ENCODE results near the gene DPH7.
"Not testable (repeated sequence)": the region's sequence is repeated elsewhere in the genome, so short reads cannot be mapped to it uniquely, and the experiment has no call there.

DPH7 gene

GRCh38 chr9:137536594-137537131, 42.1 kb downstream of the DPH7 start:
- no CpG with 5 or more reads among the region's 16 CpGs for WGBS (ENCODE audit: extremely low coverage, insufficient coverage, low lambda C conversion rate)
- H3K9ac ChIP-seq (ENCODE audit: low read length); H3K79me1 ChIP-seq (ENCODE audit: low read length); H3K23ac ChIP-seq (ENCODE audit: low read length); H2BK5ac ChIP-seq (ENCODE audit: low read length); H3K4me1 ChIP-seq (ENCODE audit: control insufficient read depth, low read depth, low read length); H2AK5ac ChIP-seq (ENCODE audit: low read length); H3K4me2 ChIP-seq (ENCODE audit: low read length); H4K8ac ChIP-seq (ENCODE audit: low read depth, low read length); H3K27me3 ChIP-seq (ENCODE audit: insufficient read depth, low read length, poor library complexity); H2BK15ac ChIP-seq (replicated peaks; ENCODE audit: low read depth); H3K36me3 ChIP-seq (ENCODE audit: control insufficient read depth, insufficient read depth, low read length); DNase-seq; H3K79me2 ChIP-seq (ENCODE audit: control insufficient read depth, insufficient read depth, low read length); H3K56ac ChIP-seq (ENCODE audit: low read length); H3K18ac ChIP-seq (ENCODE audit: low read length); H3K27ac ChIP-seq (ENCODE audit: low read depth, low read length); H4K5ac ChIP-seq (ENCODE audit: low read length); H3K4me3 ChIP-seq (ENCODE audit: low read length); H2BK120ac ChIP-seq (ENCODE audit: low read depth, low read length); H3K4ac ChIP-seq (ENCODE audit: low read depth, low read length): not testable (repeated sequence)

GRCh38 chr9:137535120-137535428, 43.7 kb downstream of the DPH7 start:
- H3K4me2 ChIP-seq (ENCODE audit: low read length), result no peak overlapping the region
- no peak overlapping the region for H4K8ac ChIP-seq (ENCODE audit: low read depth, low read length)
- H2BK120ac ChIP-seq (ENCODE audit: low read depth, low read length), result no peak overlapping the region
- no peak overlapping the region for H2AK5ac ChIP-seq (ENCODE audit: low read length)
- no peak overlapping the region for H3K4me3 ChIP-seq (ENCODE audit: low read length)
- H3K9ac ChIP-seq (ENCODE audit: low read length), result no peak overlapping the region
- no peak overlapping the region for H2BK15ac ChIP-seq (replicated peaks; ENCODE audit: low read depth)
- H4K5ac ChIP-seq (ENCODE audit: low read length), result no peak overlapping the region
- H3K36me3 ChIP-seq (ENCODE audit: control insufficient read depth, insufficient read depth, low read length), result no peaks in the 10 kb centered on the region
- no peaks in the 10 kb centered on the region for H3K4me1 ChIP-seq (ENCODE audit: control insufficient read depth, low read depth, low read length)
- H3K27me3 ChIP-seq (ENCODE audit: insufficient read depth, low read length, poor library complexity), result no peaks in the 10 kb centered on the region
- no peak overlapping the region for H3K18ac ChIP-seq (ENCODE audit: low read length)
- no peak overlapping the region for H3K27ac ChIP-seq (ENCODE audit: low read depth, low read length)
- no peaks in the 10 kb centered on the region for H3K79me1 ChIP-seq (ENCODE audit: low read length)
- no peak overlapping the region for H3K56ac ChIP-seq (ENCODE audit: low read length)
- no peak overlapping the region for H3K4ac ChIP-seq (ENCODE audit: low read depth, low read length)
- H3K79me2 ChIP-seq (ENCODE audit: control insufficient read depth, insufficient read depth, low read length), result no peaks in the 10 kb centered on the region
- no peak overlapping the region for H2BK5ac ChIP-seq (ENCODE audit: low read length)
- no peak for DNase-seq
- H3K23ac ChIP-seq (ENCODE audit: low read length), result no peak overlapping the region

- H3K9ac ChIP-seq (ENCODE audit: low read length), result no peak overlapping the region
- H2BK15ac ChIP-seq (replicated peaks; ENCODE audit: low read depth), result no peak overlapping the region
- DNase-seq, result peak; percentile 86
- no peak overlapping the region for H2AK5ac ChIP-seq (ENCODE audit: low read length)
- no peak overlapping the region for H3K18ac ChIP-seq (ENCODE audit: low read length)
- no peak overlapping the region for H3K4me2 ChIP-seq (ENCODE audit: low read length)
- no peaks in the 10 kb centered on the region for H3K4me1 ChIP-seq (ENCODE audit: control insufficient read depth, low read depth, low read length)
- H4K5ac ChIP-seq (ENCODE audit: low read length), result no peak overlapping the region
- no peak overlapping the region for H4K8ac ChIP-seq (ENCODE audit: low read depth, low read length)
- no peak overlapping the region for H2BK5ac ChIP-seq (ENCODE audit: low read length)
- H3K4ac ChIP-seq (ENCODE audit: low read depth, low read length), result no peak overlapping the region
- no peak overlapping the region for H3K56ac ChIP-seq (ENCODE audit: low read length)
- no CpG with 5 or more reads among the region's 19 CpGs for WGBS (ENCODE audit: extremely low coverage, insufficient coverage, low lambda C conversion rate)
- no peak overlapping the region for H3K27ac ChIP-seq (ENCODE audit: low read depth, low read length)
- H3K79me2 ChIP-seq (ENCODE audit: control insufficient read depth, insufficient read depth, low read length), result no peaks in the 10 kb centered on the region
- H3K4me3 ChIP-seq (ENCODE audit: low read length), result no peak overlapping the region
- no peaks in the 10 kb centered on the region for H3K36me3 ChIP-seq (ENCODE audit: control insufficient read depth, insufficient read depth, low read length)
- H3K27me3 ChIP-seq (ENCODE audit: insufficient read depth, low read length, poor library complexity), result no peaks in the 10 kb centered on the region
- H3K23ac ChIP-seq (ENCODE audit: low read length), result no peak overlapping the region
- no peaks in the 10 kb centered on the region for H3K79me1 ChIP-seq (ENCODE audit: low read length)
- no peak overlapping the region for H2BK120ac ChIP-seq (ENCODE audit: low read depth, low read length)
Observed at GRCh38 chr9:137534256-137535119, 44.2 kb downstream of the DPH7 start.

- H3K4me1 ChIP-seq (ENCODE audit: control insufficient read depth, low read depth, low read length); H2AK5ac ChIP-seq (ENCODE audit: low read length); H3K56ac ChIP-seq (ENCODE audit: low read length); H3K27me3 ChIP-seq (ENCODE audit: insufficient read depth, low read length, poor library complexity); H3K4ac ChIP-seq (ENCODE audit: low read depth, low read length); H2BK15ac ChIP-seq (replicated peaks; ENCODE audit: low read depth); DNase-seq; H3K79me1 ChIP-seq (ENCODE audit: low read length); H3K4me2 ChIP-seq (ENCODE audit: low read length); H2BK5ac ChIP-seq (ENCODE audit: low read length); H3K9ac ChIP-seq (ENCODE audit: low read length); H2BK120ac ChIP-seq (ENCODE audit: low read depth, low read length); H3K79me2 ChIP-seq (ENCODE audit: control insufficient read depth, insufficient read depth, low read length); H3K27ac ChIP-seq (ENCODE audit: low read depth, low read length); H4K5ac ChIP-seq (ENCODE audit: low read length); H3K4me3 ChIP-seq (ENCODE audit: low read length); H4K8ac ChIP-seq (ENCODE audit: low read depth, low read length); H3K23ac ChIP-seq (ENCODE audit: low read length); H3K36me3 ChIP-seq (ENCODE audit: control insufficient read depth, insufficient read depth, low read length); H3K18ac ChIP-seq (ENCODE audit: low read length): not testable (repeated sequence)
- no CpG with 5 or more reads among the region's 10 CpGs for WGBS (ENCODE audit: extremely low coverage, insufficient coverage, low lambda C conversion rate)
Observed at GRCh38 chr9:137532891-137533468, 45.7 kb downstream of the DPH7 start.

GRCh38 chr9:137531099-137531765, 47.5 kb downstream of the DPH7 start:
- Histone ChIP-seq H3K4me1 (ENCODE audit: control insufficient read depth, low read depth, low read length) (no peaks in the 10 kb centered on the region), H2BK15ac (replicated peaks; ENCODE audit: low read depth) (no peak overlapping the region), H2BK5ac (ENCODE audit: low read length) (no peak overlapping the region), H3K9ac (ENCODE audit: low read length) (no peak overlapping the region), H3K79me2 (ENCODE audit: control insufficient read depth, insufficient read depth, low read length) (no peaks in the 10 kb centered on the region), H3K4ac (ENCODE audit: low read depth, low read length) (no peak overlapping the region), H4K8ac (ENCODE audit: low read depth, low read length) (no peak overlapping the region), H3K56ac (ENCODE audit: low read length) (no peak overlapping the region), H3K36me3 (ENCODE audit: control insufficient read depth, insufficient read depth, low read length) (no peaks in the 10 kb centered on the region), H3K4me2 (ENCODE audit: low read length) (no peak overlapping the region), H3K23ac (ENCODE audit: low read length) (no peak overlapping the region), H3K79me1 (ENCODE audit: low read length) (no peaks in the 10 kb centered on the region), H4K5ac (ENCODE audit: low read length) (no peak overlapping the region), H3K27me3 (ENCODE audit: insufficient read depth, low read length, poor library complexity) (no peaks in the 10 kb centered on the region), H3K4me3 (ENCODE audit: low read length) (no peak overlapping the region), H2BK120ac (ENCODE audit: low read depth, low read length) (no peak overlapping the region), H3K27ac (ENCODE audit: low read depth, low read length) (no peak overlapping the region), H3K18ac (ENCODE audit: low read length) (no peak overlapping the region), H2AK5ac (ENCODE audit: low read length) (no peak overlapping the region)
- no peak for DNase-seq
- WGBS (ENCODE audit: extremely low coverage, insufficient coverage, low lambda C conversion rate), result no CpG with 5 or more reads among the region's 17 CpGs

All from mesendoderm (in vitro differentiated cells).